Colonic mucosa (tissue), 4 donors: Measurements from ENCODE around the gene CALML4. TPM values are rescaled to one million over a fixed set of nuclear protein-coding genes. Genes with fewer than 3 reads are reported as not detected.
A peak's percentile ranks its signal among the peaks of the same experiment; 100 is the strongest.

Source experiments
- DNase-seq: peaks from one replicate; pipeline ENCODE4 v3.0.0-alpha.2; 2020
- H3K27ac ChIP-seq: fragments of 200-600 bp; one replicate; pipeline ENCODE4 v1.8.0; 2021
- H3K27me3 ChIP-seq: fragments of 200-600 bp; one replicate; pipeline ENCODE4 v1.8.0; 2021
- H3K36me3 ChIP-seq: fragments of 200-600 bp; one replicate; pipeline ENCODE4 v1.8.0; 2021
- H3K4me1 ChIP-seq: fragments of 200-600 bp; one replicate; pipeline ENCODE4 v1.8.0; 2021; ENCODE audit warnings: mild to moderate bottlenecking
- H3K4me3 ChIP-seq: fragments of 200-600 bp; one replicate; pipeline ENCODE4 v1.8.0; 2021
- H3K9ac ChIP-seq, 2 donors: one replicate each; pipeline ENCODE4 v1.7.0; 2013; ENCODE audit warnings: control low read depth in 2 of 2, low read depth in 2 of 2, low read length in 2 of 2
- H3K9me3 ChIP-seq: fragments of 200-600 bp; one replicate; pipeline ENCODE4 v1.8.0; 2021
- CTCF ChIP-seq: fragments of 200-600 bp; IDR thresholded peaks from one replicate; pipeline ENCODE4 v1.8.0; 2022; ENCODE audit warnings: antibody characterized with exemption, mild to moderate bottlenecking
- intact Hi-C: fragments of 100-400 bp; cut with DNase I; formaldehyde crosslinking; loops from one replicate; pipeline ENCODE4 v1.14.1; 2022
- total RNA-seq, 2 donors: library from RNA; stranded (reverse); fragmentation: NEBNext Ultra II Directional in 1 of 2; extraction: Animal tissue kit (Norgen Biotek cat#: 25700) in 1 of 2; gene quantifications; one replicate each; pipeline ENCODE4 v1.2.1, GENCODE V29; 2021
- donor health status: healthy.
- donor health status: DM: no; HTN: no; CAD: no.
- donor health status: DM: no; HTN: no; CAD: no.

Gene CALML4
- total RNA-seq, 2 donors from 2014 or later, result 111 to 126 TPM

GRCh38 chr15:68188647-68189046, 16.5 kb downstream of the CALML4 start:
- no peaks in the 10 kb centered on the region for H3K4me1 ChIP-seq
- DNase-seq, result no peak
- no peaks in the 10 kb centered on the region for H3K27me3 ChIP-seq
- intact Hi-C loops, result no loop called here
- H3K4me3 ChIP-seq, result no peak overlapping the region
- peaks cover 11% of the 10 kb centered on the region for H3K36me3 ChIP-seq
- TF ChIP-seq CTCF, result no peak
- H3K27ac ChIP-seq, result no peak overlapping the region
- no peaks in the 10 kb centered on the region for H3K9me3 ChIP-seq
- no peak overlapping the region for H3K9ac ChIP-seq

DNA sequence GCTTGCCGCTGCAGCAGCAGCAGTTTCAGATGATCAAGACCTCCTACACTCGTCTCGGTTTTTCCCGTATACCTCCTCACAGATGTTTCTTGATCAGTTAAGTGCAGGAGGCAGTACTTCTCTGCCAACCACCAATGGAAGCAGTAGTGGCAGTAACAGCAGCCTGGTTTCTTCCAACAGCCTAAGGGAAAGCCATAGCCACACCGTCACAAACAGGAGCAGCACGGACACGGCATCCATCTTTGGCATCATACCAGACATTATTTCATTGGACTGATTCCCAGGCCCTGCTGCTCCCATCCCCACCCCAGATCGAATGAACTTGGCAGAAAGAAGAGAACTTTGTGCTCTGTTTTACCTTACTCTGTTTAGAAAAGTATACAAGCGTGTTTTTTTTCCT, 17.6 kb downstream of the CALML4 start:
- Histone ChIP-seq H3K9me3 (no peaks in the 10 kb centered on the region), H3K27ac (no peak overlapping the region), H3K27me3 (no peaks in the 10 kb centered on the region), H3K4me3 (no peak overlapping the region), H3K36me3 (peaks cover under 1% of the 10 kb centered on the region), H3K9ac (no peak overlapping the region), H3K4me1 (no peaks in the 10 kb centered on the region)
- TF ChIP-seq CTCF, result no peak
- DNase-seq, result peak; percentile 79
- intact Hi-C loops, result no loop called here

DNA sequence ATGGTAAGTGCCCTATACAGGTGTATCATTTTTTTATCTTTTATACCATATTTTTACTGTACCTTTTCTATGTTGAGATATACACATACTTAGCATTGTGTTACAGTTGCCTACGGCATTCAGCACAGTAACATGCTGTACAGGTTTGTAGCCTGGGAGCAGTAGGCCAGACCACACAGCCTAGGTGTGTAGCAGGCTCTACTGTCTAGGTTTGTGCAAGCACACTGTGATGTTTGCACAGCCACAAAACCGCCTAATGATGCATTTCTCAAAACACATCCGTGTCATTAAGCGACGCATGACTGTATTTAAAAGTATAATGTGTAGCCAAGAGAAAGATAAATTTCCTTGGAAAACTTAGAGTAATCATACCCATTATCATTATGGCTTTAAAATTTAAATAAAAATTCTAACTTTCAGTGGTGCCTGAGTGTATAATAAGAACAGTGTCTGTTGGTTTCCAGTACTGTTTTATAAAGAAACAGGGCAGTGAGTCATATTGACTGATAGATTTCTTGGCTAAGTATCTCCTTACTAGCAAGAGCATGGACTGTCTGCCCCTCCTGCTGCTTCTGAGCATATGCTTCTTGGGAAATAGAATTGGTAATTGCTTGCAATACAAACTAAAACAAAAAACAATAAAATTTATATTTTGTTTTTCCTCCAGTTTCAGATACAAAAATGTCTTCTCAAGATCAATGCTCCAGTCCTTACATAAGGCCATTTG, 18.3 kb downstream of the CALML4 start:
- no peak for TF ChIP-seq CTCF
- H3K27ac ChIP-seq, result no peak overlapping the region
- intact Hi-C loops, result no loop called here
- no peaks in the 10 kb centered on the region for H3K9me3 ChIP-seq
- no peaks in the 10 kb centered on the region for H3K27me3 ChIP-seq
- H3K4me3 ChIP-seq, result no peak overlapping the region
- no peak overlapping the region for H3K9ac ChIP-seq
- DNase-seq, result no peak
- no peaks in the 10 kb centered on the region for H3K4me1 ChIP-seq
- H3K36me3 ChIP-seq, result no peaks in the 10 kb centered on the region

GRCh38 chr15:68184616-68185480, 20.3 kb downstream of the CALML4 start:
- intact Hi-C loops, result no loop called here
- Histone ChIP-seq H3K9ac (no peak overlapping the region), H3K4me1 (no peaks in the 10 kb centered on the region), H3K27ac (no peak overlapping the region), H3K9me3 (no peaks in the 10 kb centered on the region), H3K36me3 (no peaks in the 10 kb centered on the region), H3K4me3 (no peak overlapping the region), H3K27me3 (no peaks in the 10 kb centered on the region)
- TF ChIP-seq CTCF, result no peak
- no peak for DNase-seq

- DNase-seq, result no peak
- intact Hi-C loops, result no loop called here
- Histone ChIP-seq H3K27me3 (no peaks in the 10 kb centered on the region), H3K9ac (no peak overlapping the region), H3K4me1 (no peaks in the 10 kb centered on the region), H3K4me3 (no peak overlapping the region), H3K36me3 (no peaks in the 10 kb centered on the region), H3K9me3 (no peaks in the 10 kb centered on the region), H3K27ac (no peak overlapping the region)
- no peak for TF ChIP-seq CTCF
These were observed 21.4 kb downstream of the CALML4 start for GRCh38 chr15:68183616-68184315.
